Stimulated activated CD8-positive, alpha-beta memory T cell treated with anti-CD3 and anti-CD28 coated beads, Interleukin-15, amount 100 ng/mL, for 24 hours (primary cell): ENCODE results near the gene ENPP5.

Experiments
- DNase-seq: peaks from one replicate; pipeline ENCODE4 v3.0.0-alpha.2; 2020; ENCODE audit warnings: low read depth

The ENPP5 gene

GRCh38 chr6:46170357-46171289 lies at the start of gene ENPP5:
Gene ENPP5, minus strand, starts transcription at chr6:46170980. Its CDS starts 2,718 bp downstream, at chr6:46168262.
- DNase-seq, result peak; percentile 32

GRCh38 chr6:46219661-46220060 lies 48.9 kb upstream of the ENPP5 start:
- DNase-seq, result no peak

- no peak for DNase-seq
These were observed 47.7 kb upstream of the ENPP5 start for GRCh38 chr6:46218457-46218856.

GRCh38 chr6:46217671-46218131 lies 46.9 kb upstream of the ENPP5 start:
- DNase-seq, result no peak

GRCh38 chr6:46216879-46217278 lies 46.1 kb upstream of the ENPP5 start:
- no peak for DNase-seq

- no peak for DNase-seq
These were observed 45.0 kb upstream of the ENPP5 start for GRCh38 chr6:46215777-46216176.

GRCh38 chr6:46215213-46215612 lies 44.4 kb upstream of the ENPP5 start:
- DNase-seq, result no peak

GRCh38 chr6:46211917-46212316 lies 41.1 kb upstream of the ENPP5 start:
- DNase-seq, result no peak

- no peak for DNase-seq
These were observed 39.5 kb upstream of the ENPP5 start for GRCh38 chr6:46210294-46210693.

- no peak for DNase-seq
These were observed 37.5 kb upstream of the ENPP5 start for GRCh38 chr6:46208303-46208702.

- DNase-seq, result no peak
These were observed 36.4 kb upstream of the ENPP5 start for GRCh38 chr6:46207174-46207573.

GRCh38 chr6:46204880-46205650 lies 34.3 kb upstream of the ENPP5 start:
- DNase-seq, result no peak

GRCh38 chr6:46203391-46204177 lies 32.8 kb upstream of the ENPP5 start:
- no peak for DNase-seq

GRCh38 chr6:46201702-46202101 lies 30.9 kb upstream of the ENPP5 start:
- no peak for DNase-seq

GRCh38 chr6:46199387-46199786 lies 28.6 kb upstream of the ENPP5 start:
- no peak for DNase-seq

- DNase-seq, result no peak
These were observed 21.2 kb upstream of the ENPP5 start for GRCh38 chr6:46191961-46192360.

GRCh38 chr6:46190889-46191288 lies 20.1 kb upstream of the ENPP5 start:
- DNase-seq, result no peak

- no peak for DNase-seq
These were observed 18.9 kb upstream of the ENPP5 start for GRCh38 chr6:46189726-46190125.

GRCh38 chr6:46186583-46186982 lies 15.8 kb upstream of the ENPP5 start:
- DNase-seq, result no peak

GRCh38 chr6:46184114-46184513 lies 13.3 kb upstream of the ENPP5 start:
- no peak for DNase-seq

- DNase-seq, result no peak
These were observed 5.2 kb upstream of the ENPP5 start for GRCh38 chr6:46175976-46176375.

- DNase-seq, result no peak
These were observed 4.7 kb upstream of the ENPP5 start for GRCh38 chr6:46175446-46175845.
